Activated CD4-positive, alpha-beta memory T cell treated with anti-CD3 and anti-CD28 coated beads, Interleukin-2, amount 10 ng/mL, durations not matched to agents 7 days and 5 days (primary cell): Measurements from ENCODE around the gene GLOD5. TPM values are rescaled to one million over a fixed set of nuclear protein-coding genes. Genes with fewer than 3 reads are reported as not detected.

Source experiments
- total RNA-seq, 2 experiments: library from RNA; stranded (reverse); gene quantifications; one replicate each; pipeline ENCODE4 v1.2.3, GENCODE V29; 2021

Gene GLOD5
- total RNA-seq, 2 experiments from 2014 or later, result not detected

Other genes with a start within 250 kb of the GLOD5 start
- 100 to 1,000 TPM; 446 to 461 TPM for gene EBP, start 239.9 kb upstream of the GLOD5 start, total RNA-seq
- gene TBC1D25, start 222.0 kb upstream of the GLOD5 start, total RNA-seq, result 10 to 100 TPM; 21.7 to 22.3 TPM
- 100 to 1,000 TPM; 180 to 182 TPM for gene RBM3, start 187.3 kb upstream of the GLOD5 start, total RNA-seq
- 10 to 100 TPM; 48.5 to 53.5 TPM for gene WDR13, start 164.3 kb upstream of the GLOD5 start, total RNA-seq
- 100 to 1,000 TPM; 156 to 157 TPM for gene WAS, start 77.9 kb upstream of the GLOD5 start, total RNA-seq
- 10 to 100 TPM; 30.3 to 33.2 TPM for gene SUV39H1, start 65.0 kb upstream of the GLOD5 start, total RNA-seq
- gene GATA1, start 24.8 kb downstream of the GLOD5 start, total RNA-seq, result not detected
- 10 to 100 TPM; 89.0 to 90.3 TPM for gene HDAC6, start 40.3 kb downstream of the GLOD5 start, total RNA-seq
- not detected for gene ERAS, start 64.8 kb downstream of the GLOD5 start, total RNA-seq
- 1 to 10 TPM; 1.4 to 1.6 TPM for gene PCSK1N, start 73.9 kb downstream of the GLOD5 start, total RNA-seq
- 10 to 100 TPM; 55.2 to 60.6 TPM for gene TIMM17B, start 136.0 kb downstream of the GLOD5 start, total RNA-seq
- gene PQBP1, start 136.2 kb downstream of the GLOD5 start, total RNA-seq, result 10 to 100 TPM; 78.5 to 79.6 TPM
- 10 to 100 TPM; 17.9 to 18.3 TPM for gene SLC35A2, start 149.9 kb downstream of the GLOD5 start, total RNA-seq
- gene PIM2, start 157.3 kb downstream of the GLOD5 start, total RNA-seq, result 100 to 1,000 TPM; 354 to 359 TPM
- gene OTUD5, start 195.9 kb downstream of the GLOD5 start, total RNA-seq, result 10 to 100 TPM; 63.2 to 63.7 TPM
- 1 to 10 TPM; 4.9 TPM for gene KCND1, start 210.1 kb downstream of the GLOD5 start, total RNA-seq
- 100 to 1,000 TPM; 104 to 116 TPM for gene GRIPAP1, start 240.5 kb downstream of the GLOD5 start, total RNA-seq